ENCODE measurements around the gene COL23A1.

DNA sequence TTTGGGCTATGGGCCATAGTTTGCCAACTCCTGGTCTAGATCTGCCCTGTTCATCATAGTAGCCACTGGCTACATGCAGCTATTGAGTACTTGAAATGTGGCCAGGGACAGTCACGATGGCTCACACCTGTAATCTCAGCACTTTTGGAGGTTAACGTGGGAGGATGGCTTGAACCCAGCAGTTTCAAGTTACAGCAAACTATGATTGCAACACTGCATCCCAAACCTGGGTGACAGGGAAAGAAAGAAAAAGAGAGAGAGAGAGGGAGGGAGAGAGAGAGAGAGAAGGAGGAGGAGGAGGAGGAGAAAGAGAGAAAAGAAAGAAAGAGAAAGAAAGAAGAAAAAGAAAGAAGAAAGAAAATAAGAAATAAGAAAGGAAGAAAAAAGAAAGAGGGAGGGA, 397.9 kb downstream of the COL23A1 start:
- TF ChIP-seq, protein P1, sequence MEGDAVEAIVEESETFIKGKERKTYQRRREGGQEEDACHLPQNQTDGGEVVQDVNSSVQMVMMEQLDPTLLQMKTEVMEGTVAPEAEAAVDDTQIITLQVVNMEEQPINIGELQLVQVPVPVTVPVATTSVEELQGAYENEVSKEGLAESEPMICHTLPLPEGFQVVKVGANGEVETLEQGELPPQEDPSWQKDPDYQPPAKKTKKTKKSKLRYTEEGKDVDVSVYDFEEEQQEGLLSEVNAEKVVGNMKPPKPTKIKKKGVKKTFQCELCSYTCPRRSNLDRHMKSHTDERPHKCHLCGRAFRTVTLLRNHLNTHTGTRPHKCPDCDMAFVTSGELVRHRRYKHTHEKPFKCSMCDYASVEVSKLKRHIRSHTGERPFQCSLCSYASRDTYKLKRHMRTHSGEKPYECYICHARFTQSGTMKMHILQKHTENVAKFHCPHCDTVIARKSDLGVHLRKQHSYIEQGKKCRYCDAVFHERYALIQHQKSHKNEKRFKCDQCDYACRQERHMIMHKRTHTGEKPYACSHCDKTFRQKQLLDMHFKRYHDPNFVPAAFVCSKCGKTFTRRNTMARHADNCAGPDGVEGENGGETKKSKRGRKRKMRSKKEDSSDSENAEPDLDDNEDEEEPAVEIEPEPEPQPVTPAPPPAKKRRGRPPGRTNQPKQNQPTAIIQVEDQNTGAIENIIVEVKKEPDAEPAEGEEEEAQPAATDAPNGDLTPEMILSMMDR (IDR thresholded peaks at IDR 0.05): no peak
- no peak for TF ChIP-seq EP300 (IDR thresholded peaks at IDR 0.05)

All from tibial nerve (tissue), 4 donors.